C4-2B (cell line): ENCODE measurements around the gene FBXL20.

Experiments used
- ZFX ChIP-seq: fragments of 450-650 bp; IDR thresholded peaks from 2 replicates; pipeline ENCODE4 v1.6.1; 2017
- TF ChIP-seq, protein P1 (sequence below): fragments of 450-650 bp; conservative IDR thresholded peaks from 2 replicates; pipeline ENCODE4 v1.5.1; 2017; ENCODE audit warnings: mild to moderate bottlenecking

DNA sequence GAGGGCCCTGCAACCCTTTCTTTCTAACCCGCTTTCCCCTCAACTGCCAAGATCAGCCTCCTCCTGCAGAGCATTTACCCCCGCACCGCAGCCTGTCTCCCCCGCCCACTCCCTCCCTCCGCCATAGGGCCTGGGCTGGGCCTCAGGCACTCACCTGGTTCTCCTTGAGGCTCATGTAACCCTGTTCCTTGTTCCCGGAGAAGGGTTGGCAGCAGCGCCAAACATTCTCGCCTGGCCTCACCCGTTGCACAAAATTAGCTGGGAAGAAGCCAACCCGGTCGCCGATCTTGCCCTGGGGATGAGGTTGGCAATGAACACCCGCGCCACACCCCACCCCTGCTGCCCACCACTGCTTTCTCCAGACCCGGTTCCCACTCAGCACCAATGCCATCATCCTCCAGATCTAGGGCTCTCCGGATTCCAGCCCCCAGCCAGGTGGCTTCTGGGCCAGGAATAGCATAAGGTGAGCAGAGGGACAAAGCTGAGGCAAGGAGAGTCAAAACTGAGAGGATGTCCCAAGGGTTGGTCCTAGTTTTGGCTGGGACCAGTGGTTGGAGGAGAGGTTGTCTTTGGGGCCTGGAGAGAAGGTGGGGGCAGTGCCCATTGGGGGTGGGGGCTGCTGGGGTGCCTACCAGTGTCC lies 188.5 kb downstream of the FBXL20 start:
- TF ChIP-seq, protein P1, sequence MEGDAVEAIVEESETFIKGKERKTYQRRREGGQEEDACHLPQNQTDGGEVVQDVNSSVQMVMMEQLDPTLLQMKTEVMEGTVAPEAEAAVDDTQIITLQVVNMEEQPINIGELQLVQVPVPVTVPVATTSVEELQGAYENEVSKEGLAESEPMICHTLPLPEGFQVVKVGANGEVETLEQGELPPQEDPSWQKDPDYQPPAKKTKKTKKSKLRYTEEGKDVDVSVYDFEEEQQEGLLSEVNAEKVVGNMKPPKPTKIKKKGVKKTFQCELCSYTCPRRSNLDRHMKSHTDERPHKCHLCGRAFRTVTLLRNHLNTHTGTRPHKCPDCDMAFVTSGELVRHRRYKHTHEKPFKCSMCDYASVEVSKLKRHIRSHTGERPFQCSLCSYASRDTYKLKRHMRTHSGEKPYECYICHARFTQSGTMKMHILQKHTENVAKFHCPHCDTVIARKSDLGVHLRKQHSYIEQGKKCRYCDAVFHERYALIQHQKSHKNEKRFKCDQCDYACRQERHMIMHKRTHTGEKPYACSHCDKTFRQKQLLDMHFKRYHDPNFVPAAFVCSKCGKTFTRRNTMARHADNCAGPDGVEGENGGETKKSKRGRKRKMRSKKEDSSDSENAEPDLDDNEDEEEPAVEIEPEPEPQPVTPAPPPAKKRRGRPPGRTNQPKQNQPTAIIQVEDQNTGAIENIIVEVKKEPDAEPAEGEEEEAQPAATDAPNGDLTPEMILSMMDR = no peak
- no peak for TF ChIP-seq ZFX
